ENCODE measurements around the gene PRKCD. TPM values are rescaled to one million over a fixed set of nuclear protein-coding genes. Genes with fewer than 3 reads are reported as not detected.

PRKCD gene
- total and polyA plus RNA-seq, 9 of the 15 experiments (the other 6 are each of a cell fraction or from before 2014, with no cell fraction given) = 2.5 to 19.5 (median 6.1) TPM

DNA sequence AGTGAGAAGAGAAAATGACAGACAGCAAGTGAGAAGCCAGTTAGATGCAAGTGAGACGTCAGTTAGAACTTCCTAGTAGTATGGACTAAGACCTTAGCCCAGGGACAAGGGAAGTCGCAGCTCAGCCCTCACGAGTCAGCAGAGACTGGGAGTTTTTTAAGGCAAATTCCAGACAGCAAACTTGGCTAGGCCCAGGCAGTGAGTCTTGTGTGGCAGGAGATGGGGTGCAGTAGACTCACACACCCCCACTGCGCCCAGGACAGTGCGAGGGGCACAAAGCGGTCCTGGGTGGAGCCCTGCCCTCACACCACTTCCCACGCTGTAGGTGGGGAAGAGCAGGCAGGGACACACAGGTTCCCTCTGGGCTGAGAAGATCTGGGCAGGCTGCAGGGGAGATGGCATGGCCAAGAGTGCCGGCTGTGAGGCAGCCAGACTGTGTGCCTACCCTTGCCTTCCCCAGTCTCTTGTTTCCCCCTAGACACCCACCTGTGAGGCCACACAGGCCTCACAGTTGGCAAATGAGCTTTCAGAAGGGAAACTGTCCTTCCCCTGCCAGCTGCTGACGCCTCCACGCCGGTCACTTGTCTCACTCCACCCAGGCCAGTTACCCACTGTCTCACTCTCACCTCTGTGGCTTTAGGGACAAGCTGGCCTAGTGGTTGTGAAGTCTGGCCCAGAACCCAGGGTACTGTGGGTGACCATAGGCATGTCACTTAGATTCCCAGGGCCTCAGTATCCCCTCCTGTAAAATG lies 13.7 kb upstream of the PRKCD start (continued):
- no peak for TF ChIP-seq HNRNPH1 (optimal IDR thresholded peaks at IDR 0.05; ENCODE audit: low read depth, low read length)
- no peak for TF ChIP-seq DDX20 (tag; IDR thresholded peaks at IDR 0.05; ENCODE audit: low read depth)
- no peak for TF ChIP-seq MCM5 (IDR thresholded peaks at IDR 0.05; ENCODE audit: low read depth)
- TF ChIP-seq NR2C2 (CRISPR knock-in tag; IDR thresholded peaks at IDR 0.05) = no peak
- TF ChIP-seq NR2C2 (tag; IDR thresholded peaks at IDR 0.05) = no peak
- TF ChIP-seq, protein P1, sequence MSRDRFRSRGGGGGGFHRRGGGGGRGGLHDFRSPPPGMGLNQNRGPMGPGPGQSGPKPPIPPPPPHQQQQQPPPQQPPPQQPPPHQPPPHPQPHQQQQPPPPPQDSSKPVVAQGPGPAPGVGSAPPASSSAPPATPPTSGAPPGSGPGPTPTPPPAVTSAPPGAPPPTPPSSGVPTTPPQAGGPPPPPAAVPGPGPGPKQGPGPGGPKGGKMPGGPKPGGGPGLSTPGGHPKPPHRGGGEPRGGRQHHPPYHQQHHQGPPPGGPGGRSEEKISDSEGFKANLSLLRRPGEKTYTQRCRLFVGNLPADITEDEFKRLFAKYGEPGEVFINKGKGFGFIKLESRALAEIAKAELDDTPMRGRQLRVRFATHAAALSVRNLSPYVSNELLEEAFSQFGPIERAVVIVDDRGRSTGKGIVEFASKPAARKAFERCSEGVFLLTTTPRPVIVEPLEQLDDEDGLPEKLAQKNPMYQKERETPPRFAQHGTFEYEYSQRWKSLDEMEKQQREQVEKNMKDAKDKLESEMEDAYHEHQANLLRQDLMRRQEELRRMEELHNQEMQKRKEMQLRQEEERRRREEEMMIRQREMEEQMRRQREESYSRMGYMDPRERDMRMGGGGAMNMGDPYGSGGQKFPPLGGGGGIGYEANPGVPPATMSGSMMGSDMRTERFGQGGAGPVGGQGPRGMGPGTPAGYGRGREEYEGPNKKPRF (IDR thresholded peaks at IDR 0.05; ENCODE audit: low read depth, low read length) = no peak
- TF ChIP-seq, protein P2, sequence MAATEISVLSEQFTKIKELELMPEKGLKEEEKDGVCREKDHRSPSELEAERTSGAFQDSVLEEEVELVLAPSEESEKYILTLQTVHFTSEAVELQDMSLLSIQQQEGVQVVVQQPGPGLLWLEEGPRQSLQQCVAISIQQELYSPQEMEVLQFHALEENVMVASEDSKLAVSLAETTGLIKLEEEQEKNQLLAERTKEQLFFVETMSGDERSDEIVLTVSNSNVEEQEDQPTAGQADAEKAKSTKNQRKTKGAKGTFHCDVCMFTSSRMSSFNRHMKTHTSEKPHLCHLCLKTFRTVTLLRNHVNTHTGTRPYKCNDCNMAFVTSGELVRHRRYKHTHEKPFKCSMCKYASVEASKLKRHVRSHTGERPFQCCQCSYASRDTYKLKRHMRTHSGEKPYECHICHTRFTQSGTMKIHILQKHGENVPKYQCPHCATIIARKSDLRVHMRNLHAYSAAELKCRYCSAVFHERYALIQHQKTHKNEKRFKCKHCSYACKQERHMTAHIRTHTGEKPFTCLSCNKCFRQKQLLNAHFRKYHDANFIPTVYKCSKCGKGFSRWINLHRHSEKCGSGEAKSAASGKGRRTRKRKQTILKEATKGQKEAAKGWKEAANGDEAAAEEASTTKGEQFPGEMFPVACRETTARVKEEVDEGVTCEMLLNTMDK (IDR thresholded peaks at IDR 0.05; ENCODE audit: borderline replicate concordance, insufficient read depth, low read depth, low read length, poor library complexity, severe bottlenecking) = no peak
